Mammary epithelial cell (primary cell): ENCODE measurements around the gene RBP3.
"Not testable (repeated sequence)": the region's sequence is repeated elsewhere in the genome, so short reads cannot be mapped to it uniquely, and the experiment has no call there.

ENCODE experiments used
- EZH2 ChIP-seq: IDR thresholded peaks from 2 replicates; pipeline ENCODE4 v1.6.1; 2012; ENCODE audit warnings: low read length, inconsistent platforms, borderline replicate concordance
- TF ChIP-seq, protein P1 (sequence below), 2 donors: IDR thresholded peaks in 1 of 2; conservative IDR thresholded peaks in 1 of 2; 2 replicates each; pipeline ENCODE4 v1.5.1; 2011 to 2012; ENCODE audit warnings: inconsistent platforms in 2 of 2, low read length in 2 of 2, mild to moderate bottlenecking in 2 of 2, control low read depth in 1 of 2, low read depth in 1 of 2; ENCODE audit not compliant: insufficient read depth in 1 of 2; ENCODE audit errors: extremely low read depth in 1 of 2

DNA sequence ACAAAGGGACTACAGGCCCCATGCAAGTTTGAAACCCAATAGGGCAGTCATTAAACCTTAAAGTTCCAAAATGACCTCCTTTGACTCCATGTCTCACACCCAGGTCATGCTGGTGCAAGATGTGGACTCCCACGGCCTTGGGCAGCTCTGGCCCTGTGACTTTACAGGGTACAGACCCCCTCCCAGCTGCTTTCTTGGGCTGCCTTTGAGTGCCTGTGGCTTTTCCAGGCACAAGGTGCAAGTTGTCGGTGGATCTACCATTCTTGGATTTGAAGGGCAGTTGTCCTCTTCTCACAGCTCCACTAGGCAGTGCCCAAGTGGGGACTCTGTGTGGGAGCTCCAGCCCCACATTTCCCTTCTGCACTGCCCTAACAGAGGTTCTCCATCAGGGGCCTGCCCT lies 37.9 kb downstream of the RBP3 start:
- TF ChIP-seq, protein P1, sequence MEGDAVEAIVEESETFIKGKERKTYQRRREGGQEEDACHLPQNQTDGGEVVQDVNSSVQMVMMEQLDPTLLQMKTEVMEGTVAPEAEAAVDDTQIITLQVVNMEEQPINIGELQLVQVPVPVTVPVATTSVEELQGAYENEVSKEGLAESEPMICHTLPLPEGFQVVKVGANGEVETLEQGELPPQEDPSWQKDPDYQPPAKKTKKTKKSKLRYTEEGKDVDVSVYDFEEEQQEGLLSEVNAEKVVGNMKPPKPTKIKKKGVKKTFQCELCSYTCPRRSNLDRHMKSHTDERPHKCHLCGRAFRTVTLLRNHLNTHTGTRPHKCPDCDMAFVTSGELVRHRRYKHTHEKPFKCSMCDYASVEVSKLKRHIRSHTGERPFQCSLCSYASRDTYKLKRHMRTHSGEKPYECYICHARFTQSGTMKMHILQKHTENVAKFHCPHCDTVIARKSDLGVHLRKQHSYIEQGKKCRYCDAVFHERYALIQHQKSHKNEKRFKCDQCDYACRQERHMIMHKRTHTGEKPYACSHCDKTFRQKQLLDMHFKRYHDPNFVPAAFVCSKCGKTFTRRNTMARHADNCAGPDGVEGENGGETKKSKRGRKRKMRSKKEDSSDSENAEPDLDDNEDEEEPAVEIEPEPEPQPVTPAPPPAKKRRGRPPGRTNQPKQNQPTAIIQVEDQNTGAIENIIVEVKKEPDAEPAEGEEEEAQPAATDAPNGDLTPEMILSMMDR (conservative IDR thresholded peaks at IDR 0.05 in 1 of 2, IDR thresholded peaks at IDR 0.05 in 1 of 2; ENCODE audit: extremely low read depth in 1 of 2, insufficient read depth in 1 of 2, low read depth in 1 of 2, low read length in 2 of 2), result not testable (repeated sequence)
- not testable (repeated sequence) for TF ChIP-seq EZH2
